ENCODE measurements around the gene SOSTDC1.
"Not testable (repeated sequence)": the region's sequence is repeated elsewhere in the genome, so short reads cannot be mapped to it uniquely, and the experiment has no call there.

The SOSTDC1 gene

GRCh38 chr7:16462431-16462889, 3.1 kb downstream of the SOSTDC1 start:
- DNase-seq (ENCODE audit: low spot score), result no peak

GRCh38 chr7:16460789-16461493, 4.6 kb downstream of the SOSTDC1 start:
- DNase-seq (ENCODE audit: low spot score), result no peak

GRCh38 chr7:16456303-16456702, 9.2 kb downstream of the SOSTDC1 start:
- not testable (repeated sequence) for DNase-seq (ENCODE audit: low spot score)

GRCh38 chr7:16455591-16455990, 9.9 kb downstream of the SOSTDC1 start:
- DNase-seq (ENCODE audit: low spot score), result no peak

- no peak for DNase-seq (ENCODE audit: low spot score)
Observed at GRCh38 chr7:16450366-16450765, 15.2 kb downstream of the SOSTDC1 start.

- no peak for DNase-seq (ENCODE audit: low spot score)
Observed at GRCh38 chr7:16447876-16448275, 17.7 kb downstream of the SOSTDC1 start.

- DNase-seq (ENCODE audit: low spot score), result no peak
Observed at GRCh38 chr7:16446508-16446907, 19.0 kb downstream of the SOSTDC1 start.

- not testable (repeated sequence) for DNase-seq (ENCODE audit: low spot score)
Observed at GRCh38 chr7:16443871-16444270, 21.7 kb downstream of the SOSTDC1 start.

GRCh38 chr7:16438988-16439387, 26.6 kb downstream of the SOSTDC1 start:
- no peak for DNase-seq (ENCODE audit: low spot score)

GRCh38 chr7:16436306-16436705, 29.2 kb downstream of the SOSTDC1 start:
- DNase-seq (ENCODE audit: low spot score), result no peak

- no peak for DNase-seq (ENCODE audit: low spot score)
Observed at GRCh38 chr7:16433568-16434122, 31.9 kb downstream of the SOSTDC1 start.

GRCh38 chr7:16432425-16432731, 33.2 kb downstream of the SOSTDC1 start:
- no peak for DNase-seq (ENCODE audit: low spot score)

GRCh38 chr7:16431646-16432424, 33.7 kb downstream of the SOSTDC1 start:
- DNase-seq (ENCODE audit: low spot score), result no peak

GRCh38 chr7:16430133-16430532, 35.4 kb downstream of the SOSTDC1 start:
- no peak for DNase-seq (ENCODE audit: low spot score)

GRCh38 chr7:16428672-16429071, 36.9 kb downstream of the SOSTDC1 start:
- no peak for DNase-seq (ENCODE audit: low spot score)

GRCh38 chr7:16428182-16428581, 37.4 kb downstream of the SOSTDC1 start:
- DNase-seq (ENCODE audit: low spot score), result no peak

GRCh38 chr7:16423761-16424160, 41.8 kb downstream of the SOSTDC1 start:
- no peak for DNase-seq (ENCODE audit: low spot score)

- no peak for DNase-seq (ENCODE audit: low spot score)
Observed at GRCh38 chr7:16422917-16423316, 42.6 kb downstream of the SOSTDC1 start.

- DNase-seq (ENCODE audit: low spot score), result no peak
Observed at GRCh38 chr7:16422103-16422435, 43.5 kb downstream of the SOSTDC1 start.

- DNase-seq (ENCODE audit: low spot score), result peak; percentile 71
Observed at GRCh38 chr7:16421333-16422102, 44.0 kb downstream of the SOSTDC1 start, which contains the start of gene CRPPA. TSS of gene CRPPA (minus strand) at chr7:16421538. CDS start at chr7:16421322, 216 bp downstream.

GRCh38 chr7:16420649-16421332, 44.7 kb downstream of the SOSTDC1 start:
- DNase-seq (ENCODE audit: low spot score), result peak; percentile 80

- no peak for DNase-seq (ENCODE audit: low spot score)
Observed at GRCh38 chr7:16420329-16420648, 45.2 kb downstream of the SOSTDC1 start.

Data from ecto neural progenitor cell (in vitro differentiated cells).